A549 (cell line): ENCODE measurements around the gene FAR2. TPM values are rescaled to one million over a fixed set of nuclear protein-coding genes. Genes with fewer than 3 reads are reported as not detected.

Experiments
- ATAC-seq, 2 experiments: fragments of 200-7000 bp in 1 of 2; fragments of >200 bp in 1 of 2; cut with Nextera tagmentation in 1 of 2; cut with Tn5 transposase in 1 of 2; 3 replicates each; pipeline versions ENCODE4 v1.8.0 to v1.9.1; 2018 to 2020; ENCODE audit warnings: mild to moderate bottlenecking in 1 of 2, moderate library complexity in 1 of 2
- CTCF ChIA-PET: fragments of 300-600 bp; sonication (Branson Sonifier 250); formaldehyde crosslinking; extraction: SDS; loops from one replicate; lab custom pipeline; 2021; ENCODE audit warnings: antibody characterized with exemption, inconsistent platforms; lab: Yijun Ruan, JAX
- POLR2A ChIA-PET: fragments of 350-600 bp; formaldehyde crosslinking; extraction: SDS; loops from one replicate; lab custom pipeline; 2021; ENCODE audit warnings: antibody characterized with exemption, inconsistent platforms; lab: Yijun Ruan, JAX
- DNase-seq, 2 experiments: peaks; one replicate each; pipeline versions ENCODE4 v3.0.0 to v3.0.0-alpha.2; 2011 to 2016; ENCODE audit warnings: low read depth in 1 of 2, low spot score in 1 of 2
- FAIRE-seq: peaks from 2 replicates; lab custom pipeline; 2011; peaks lifted over from hg19 to GRCh38; lab: Jason Lieb, UNC
- H3K27ac ChIP-seq, 2 experiments: fragments of >200 bp; sonication (Bioruptor Twin); formaldehyde crosslinking; 3 replicates each; pipeline ENCODE4 v1.5.1; 2016 to 2017
- H3K4me1 ChIP-seq: fragments of >200 bp; sonication (Bioruptor Twin); formaldehyde crosslinking; 3 replicates; pipeline ENCODE4 v1.6.1; 2016
- H3K4me2 ChIP-seq: fragments of >200 bp; sonication (Bioruptor Twin); formaldehyde crosslinking; 3 replicates; pipeline ENCODE4 v1.6.1; 2016
- H3K4me3 ChIP-seq: fragments of >200 bp; sonication (Bioruptor Twin); formaldehyde crosslinking; 3 replicates; pipeline ENCODE4 v1.5.1; 2016
- H3K9me3 ChIP-seq: fragments of >200 bp; sonication (Bioruptor Twin); formaldehyde crosslinking; 3 replicates; pipeline ENCODE4 v1.6.1; 2016
- BHLHE40 ChIP-seq: IDR thresholded peaks from 2 replicates; pipeline ENCODE4 v1.6.1; 2012; ENCODE audit warnings: low read depth, low read length, inconsistent platforms
- CBX2 ChIP-seq: fragments of 200-600 bp; sonication (generic); IDR thresholded peaks from 2 replicates; pipeline ENCODE4 v1.6.1; 2016; ENCODE audit warnings: low read depth, mild to moderate bottlenecking, borderline replicate concordance
- CHD2 ChIP-seq: fragments of 150-350 bp; IDR thresholded peaks from 2 replicates; pipeline ENCODE4 v1.6.1; 2014; ENCODE audit warnings: low read length; ENCODE audit not compliant: partially characterized antibody
- EHMT2 ChIP-seq: fragments of 200-600 bp; sonication (generic); IDR thresholded peaks from 2 replicates; pipeline ENCODE4 v1.6.1; 2016; ENCODE audit warnings: antibody characterized with exemption, low read depth, mild to moderate bottlenecking, moderate library complexity
- ELK1 ChIP-seq: fragments of 150-350 bp; IDR thresholded peaks from 2 replicates; pipeline ENCODE4 v1.6.1; 2014; ENCODE audit warnings: low read depth, mild to moderate bottlenecking, low read length
- EP300 ChIP-seq, 2 experiments: fragments of >200 bp; sonication (Bioruptor Twin); formaldehyde crosslinking; IDR thresholded peaks; 2 replicates in 1 of 2; 3 replicates in 1 of 2; pipeline ENCODE4 v1.6.1; 2016 to 2017
- GATA3 ChIP-seq: IDR thresholded peaks from 2 replicates; pipeline ENCODE4 v1.6.1; 2012; ENCODE audit warnings: borderline replicate concordance
- HES2 ChIP-seq: fragments of >200 bp; sonication (Bioruptor Twin); formaldehyde crosslinking; IDR thresholded peaks from 2 replicates; pipeline ENCODE4 v1.6.1; 2016
- HEYL ChIP-seq: fragments of 250-450 bp; sonication (Bioruptor Pico); IDR thresholded peaks from 2 replicates; pipeline ENCODE4 v1.8.0; 2021; ENCODE audit warnings: mild to moderate bottlenecking, moderate library complexity
- HMGXB4 ChIP-seq: fragments of 250-450 bp; sonication (Bioruptor Pico); IDR thresholded peaks from 2 replicates; pipeline ENCODE4 v1.5.0; 2021; ENCODE audit warnings: mild to moderate bottlenecking, moderate library complexity, borderline replicate concordance
- HOXA7 ChIP-seq: fragments of 250-450 bp; sonication (Bioruptor Pico); IDR thresholded peaks from 2 replicates; pipeline ENCODE4 v1.5.0; 2020; ENCODE audit warnings: mild to moderate bottlenecking, moderate library complexity
- JUNB ChIP-seq: fragments of >200 bp; sonication (Bioruptor Twin); formaldehyde crosslinking; IDR thresholded peaks from 2 replicates; pipeline ENCODE4 v1.6.1; 2016
- KDM5A ChIP-seq: fragments of 200-600 bp; sonication (generic); IDR thresholded peaks from 2 replicates; pipeline ENCODE4 v1.6.1; 2016; ENCODE audit warnings: antibody characterized with exemption, mild to moderate bottlenecking
- MAFK ChIP-seq: fragments of 450-650 bp; IDR thresholded peaks from 2 replicates; pipeline ENCODE4 v1.6.1; 2014; ENCODE audit not compliant: partially characterized antibody
- NR3C1 ChIP-seq: fragments of >200 bp; sonication (Bioruptor Twin); formaldehyde crosslinking; IDR thresholded peaks from 3 replicates; pipeline ENCODE4 v1.6.1; 2017
- PHF8 ChIP-seq: fragments of 200-600 bp; sonication (generic); IDR thresholded peaks from 2 replicates; pipeline ENCODE4 v1.6.1; 2016; ENCODE audit warnings: low read depth, mild to moderate bottlenecking, antibody characterized with exemption, moderate library complexity, borderline replicate concordance
- POLR2A ChIP-seq: IDR thresholded peaks from 2 replicates; pipeline ENCODE4 v1.6.1; 2012; ENCODE audit warnings: mild to moderate bottlenecking, low read length
- RAD21 ChIP-seq, 2 experiments: fragments of >200 bp in 1 of 2; sonication (Bioruptor Twin) in 1 of 2; formaldehyde crosslinking in 1 of 2; IDR thresholded peaks in 1 of 2; conservative IDR thresholded peaks in 1 of 2; 2 replicates in 1 of 2; 3 replicates in 1 of 2; pipeline ENCODE4 v1.6.1; 2012 to 2018; ENCODE audit warnings: inconsistent platforms in 1 of 2
- RARB ChIP-seq: fragments of 250-450 bp; sonication (Bioruptor Pico); IDR thresholded peaks from 2 replicates; pipeline ENCODE4 v1.8.0; 2021; ENCODE audit warnings: mild to moderate bottlenecking, moderate library complexity
- RNF2 ChIP-seq: fragments of 200-600 bp; sonication (generic); IDR thresholded peaks from 2 replicates; pipeline ENCODE4 v1.6.1; 2016; ENCODE audit warnings: low read depth, mild to moderate bottlenecking, antibody characterized with exemption, moderate library complexity, borderline replicate concordance
- TP53 ChIP-seq: fragments of 250-450 bp; sonication (Bioruptor Pico); IDR thresholded peaks from 2 replicates; pipeline ENCODE4 v1.5.0; 2021; ENCODE audit warnings: mild to moderate bottlenecking, moderate library complexity
- ZFP36 ChIP-seq: fragments of 450-650 bp; IDR thresholded peaks from 2 replicates; pipeline ENCODE4 v1.6.1; 2014; ENCODE audit warnings: borderline replicate concordance; ENCODE audit not compliant: partially characterized antibody
- ZSCAN20 ChIP-seq: fragments of 250-450 bp; sonication (Bioruptor Pico); IDR thresholded peaks from 2 replicates; pipeline ENCODE4 v1.8.0; 2022; ENCODE audit warnings: mild to moderate bottlenecking, moderate library complexity
- WGBS: methylation state at CpG from one replicate; pipeline ENCODE4 v1.1.6; 2017; ENCODE audit errors: missing lambda C conversion rate; 5-methylcytosine and 5-hydroxymethylcytosine counted together
- polyA plus RNA-seq, 4 experiments: library from polyadenylated mRNA; depleted of rRNA in 3 of 4; stranded (reverse); fragments of >200 nt; fragmentation: RNase III in 1 of 4; extraction: RNeasy Plus Mini Kit Qiagen cat#74134 plus additional on column Dnase treatment in 1 of 4; gene quantifications; 2 replicates in 3 of 4; 3 replicates in 1 of 4; pipeline ENCODE4 v1.2.3, GENCODE V29; 2011 to 2017
- TF ChIP-seq, protein P1 (sequence below): fragments of >200 bp; sonication (Bioruptor Twin); formaldehyde crosslinking; IDR thresholded peaks from 3 replicates; pipeline ENCODE4 v1.6.1; 2016

FAR2 gene
- polyA plus RNA-seq, 2 of the 4 experiments (the other 2 are of a cell fraction) = 0.06 TPM; not detected in 1

GRCh38 chr12:29204521-29204920, 55.4 kb downstream of the FAR2 start:
- POLR2A ChIA-PET = no interaction called here
- 29% methylated on average over 6 of the region's 6 CpGs for WGBS
- no peak for FAIRE-seq

DNA sequence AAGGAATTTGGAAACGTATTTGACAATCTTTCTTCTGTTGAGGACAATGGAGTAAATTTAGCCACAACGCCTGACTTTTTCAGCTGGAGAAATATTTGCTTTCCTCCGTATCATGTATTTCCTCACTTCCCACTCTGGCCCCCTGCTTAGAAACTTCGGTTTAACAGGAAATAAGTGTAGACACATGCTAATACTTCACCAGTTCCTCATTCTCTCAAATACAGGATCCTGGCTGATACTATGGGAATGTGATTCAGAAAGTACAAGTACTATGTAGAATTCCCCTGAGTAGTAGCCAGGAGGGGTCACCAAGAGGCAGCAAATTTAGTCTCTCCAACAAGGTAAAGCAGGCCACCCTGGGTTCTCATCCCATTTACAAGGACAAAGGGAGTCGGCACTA, 58.0 kb downstream of the FAR2 start:
- DNase-seq (no peak), FAIRE-seq (no peak)
- H3K4me1 ChIP-seq = no peaks in the 10 kb centered on the region
- ChIA-PET CTCF (no interaction called here), POLR2A (no interaction called here)
- H3K4me3 ChIP-seq = no peak overlapping the region
- 17% methylated on average over 5 of the region's 5 CpGs for WGBS
- H3K4me2 ChIP-seq = no peak overlapping the region
- TF ChIP-seq POLR2A (no peak), EHMT2 (no peak), ELK1 (no peak), CBX2 (no peak), CHD2 (no peak), KDM5A (no peak), EP300 (IDR thresholded peaks at IDR 0.05) (no peak), JUNB (no peak)
- TF ChIP-seq, all 56 proteins: peak for 0
- Histone ChIP-seq H3K9me3 (no peaks in the 10 kb centered on the region), H3K27ac (no peak overlapping the region)
- no peak for ATAC-seq

More at GRCh38 chr12:29204521-29204920, 55.4 kb downstream of the FAR2 start:
- no peak for DNase-seq
- Histone ChIP-seq H3K27ac (no peak overlapping the region), H3K4me3 (no peak overlapping the region), H3K4me1 (no peaks in the 10 kb centered on the region), H3K4me2 (no peak overlapping the region), H3K9me3 (no peaks in the 10 kb centered on the region)
- no peak for TF ChIP-seq HOXA7
- TF ChIP-seq ZFP36 = no peak
- TF ChIP-seq, protein P1, sequence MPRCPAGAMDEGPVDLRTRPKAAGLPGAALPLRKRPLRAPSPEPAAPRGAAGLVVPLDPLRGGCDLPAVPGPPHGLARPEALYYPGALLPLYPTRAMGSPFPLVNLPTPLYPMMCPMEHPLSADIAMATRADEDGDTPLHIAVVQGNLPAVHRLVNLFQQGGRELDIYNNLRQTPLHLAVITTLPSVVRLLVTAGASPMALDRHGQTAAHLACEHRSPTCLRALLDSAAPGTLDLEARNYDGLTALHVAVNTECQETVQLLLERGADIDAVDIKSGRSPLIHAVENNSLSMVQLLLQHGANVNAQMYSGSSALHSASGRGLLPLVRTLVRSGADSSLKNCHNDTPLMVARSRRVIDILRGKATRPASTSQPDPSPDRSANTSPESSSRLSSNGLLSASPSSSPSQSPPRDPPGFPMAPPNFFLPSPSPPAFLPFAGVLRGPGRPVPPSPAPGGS = no peak
- TF ChIP-seq RAD21 (conservative IDR thresholded peaks at IDR 0.05 in 1 of 2, IDR thresholded peaks at IDR 0.05 in 1 of 2) = no peak
- TF ChIP-seq RNF2 = no peak
- no peak for TF ChIP-seq EP300 (IDR thresholded peaks at IDR 0.05)
- no peak for ATAC-seq
- CTCF ChIA-PET = no interaction called here

DNA sequence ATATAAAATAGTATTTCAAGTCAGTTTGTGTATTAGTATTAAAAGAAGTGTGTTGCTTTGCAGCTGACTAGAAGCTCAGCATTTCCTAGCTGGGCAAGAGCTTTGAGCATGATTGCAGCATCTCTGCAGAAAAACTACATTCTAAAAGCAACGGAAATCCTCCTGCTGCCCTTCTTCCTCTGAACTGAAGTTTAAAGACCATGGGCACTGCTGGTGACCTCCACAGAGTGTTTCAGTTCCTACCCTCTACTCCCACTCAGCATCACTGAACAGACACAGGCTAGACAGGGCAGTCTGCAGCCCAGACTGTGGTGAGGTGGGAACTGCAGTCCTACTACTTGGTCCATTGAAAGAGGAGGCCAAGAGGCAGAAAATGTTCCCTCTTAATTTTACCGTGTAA, 59.0 kb downstream of the FAR2 start:
- no peak for DNase-seq
- FAIRE-seq = no peak
- Histone ChIP-seq H3K27ac (no peak overlapping the region), H3K9me3 (no peaks in the 10 kb centered on the region), H3K4me1 (no peaks in the 10 kb centered on the region), H3K4me3 (no peak overlapping the region), H3K4me2 (no peak overlapping the region)
- 13% methylated on average over 2 of the region's 2 CpGs for WGBS
- no peak for ATAC-seq
- CTCF ChIA-PET = interaction anchor here (0.6 kb wide), 1 partner anchor 54 kb away, joined by 3 read pairs; no protein-coding TSS in a partner anchor
- POLR2A ChIA-PET = no interaction called here
- TF ChIP-seq MAFK (no peak), TP53 (CRISPR knock-in tag) (no peak), RARB (no peak), PHF8 (no peak), GATA3 (no peak), ZSCAN20 (CRISPR knock-in tag) (no peak), HES2 (no peak), HMGXB4 (CRISPR knock-in tag) (no peak), POLR2A (no peak), BHLHE40 (no peak), HEYL (no peak), NR3C1 (no peak)
